ENCODE measurements around the gene TBC1D22A. TPM values are rescaled to one million over a fixed set of nuclear protein-coding genes. Genes with fewer than 3 reads are reported as not detected.

The TBC1D22A gene
- total RNA-seq, 1 experiment from 2014 or later = 7.9 TPM

GRCh38 chr22:47119181-47119580 is 356.7 kb downstream of the TBC1D22A start:
- DNase-seq (ENCODE audit: low spot score) = no peak

- DNase-seq (ENCODE audit: low spot score) = no peak
Observed at GRCh38 chr22:47120399-47120798, 357.9 kb downstream of the TBC1D22A start.

GRCh38 chr22:47121791-47122190 is 359.3 kb downstream of the TBC1D22A start:
- no peak for DNase-seq (ENCODE audit: low spot score)

- no peak for DNase-seq (ENCODE audit: low spot score)
Observed at GRCh38 chr22:47122441-47123000, 360.1 kb downstream of the TBC1D22A start.

GRCh38 chr22:47123006-47123826 is 360.8 kb downstream of the TBC1D22A start:
- no peak for DNase-seq (ENCODE audit: low spot score)

GRCh38 chr22:47123827-47124442 is 361.5 kb downstream of the TBC1D22A start:
- no peak for DNase-seq (ENCODE audit: low spot score)

- no peak for DNase-seq (ENCODE audit: low spot score)
Observed at GRCh38 chr22:47124451-47124881, 362.0 kb downstream of the TBC1D22A start.

- DNase-seq (ENCODE audit: low spot score) = no peak
Observed at GRCh38 chr22:47124961-47125360, 362.5 kb downstream of the TBC1D22A start.

- no peak for DNase-seq (ENCODE audit: low spot score)
Observed at GRCh38 chr22:47125603-47126002, 363.2 kb downstream of the TBC1D22A start.

- no peak for DNase-seq (ENCODE audit: low spot score)
Observed at GRCh38 chr22:47126344-47126811, 363.9 kb downstream of the TBC1D22A start.

GRCh38 chr22:47127441-47127871 is 365.0 kb downstream of the TBC1D22A start:
- no peak for DNase-seq (ENCODE audit: low spot score)

- DNase-seq (ENCODE audit: low spot score) = no peak
Observed at GRCh38 chr22:47128216-47128615, 365.8 kb downstream of the TBC1D22A start.

- no peak for DNase-seq (ENCODE audit: low spot score)
Observed at GRCh38 chr22:47128622-47129215, 366.3 kb downstream of the TBC1D22A start.

GRCh38 chr22:47129902-47130635 is 367.6 kb downstream of the TBC1D22A start:
- peak; percentile 18 for DNase-seq (ENCODE audit: low spot score)

- DNase-seq (ENCODE audit: low spot score) = no peak
Observed at GRCh38 chr22:47130883-47131631, 368.6 kb downstream of the TBC1D22A start.

- DNase-seq (ENCODE audit: low spot score) = no peak
Observed at GRCh38 chr22:47131632-47132427, 369.4 kb downstream of the TBC1D22A start.

GRCh38 chr22:47132428-47132825 is 370.0 kb downstream of the TBC1D22A start:
- DNase-seq (ENCODE audit: low spot score) = no peak

GRCh38 chr22:47133061-47133969 is 370.9 kb downstream of the TBC1D22A start:
- no peak for DNase-seq (ENCODE audit: low spot score)

- no peak for DNase-seq (ENCODE audit: low spot score)
Observed at GRCh38 chr22:47134222-47134621, 371.8 kb downstream of the TBC1D22A start.
